NCI-H2107 (cell line): Measurements from ENCODE around the gene ADARB2.

Experiments
- DNase-seq: peaks from one replicate; lab custom pipeline; 2025; lab: John Stamatoyannopoulos, UW

ADARB2 gene

GRCh38 chr10:1569208-1569607 is 168.1 kb downstream of the ADARB2 start:
- DNase-seq: no peak

- no peak for DNase-seq
Measured at GRCh38 chr10:1567742-1568495, 169.4 kb downstream of the ADARB2 start.

- no peak for DNase-seq
Measured at GRCh38 chr10:1567152-1567551, 170.2 kb downstream of the ADARB2 start.

GRCh38 chr10:1564791-1565190 is 172.5 kb downstream of the ADARB2 start:
- DNase-seq: no peak

DNA sequence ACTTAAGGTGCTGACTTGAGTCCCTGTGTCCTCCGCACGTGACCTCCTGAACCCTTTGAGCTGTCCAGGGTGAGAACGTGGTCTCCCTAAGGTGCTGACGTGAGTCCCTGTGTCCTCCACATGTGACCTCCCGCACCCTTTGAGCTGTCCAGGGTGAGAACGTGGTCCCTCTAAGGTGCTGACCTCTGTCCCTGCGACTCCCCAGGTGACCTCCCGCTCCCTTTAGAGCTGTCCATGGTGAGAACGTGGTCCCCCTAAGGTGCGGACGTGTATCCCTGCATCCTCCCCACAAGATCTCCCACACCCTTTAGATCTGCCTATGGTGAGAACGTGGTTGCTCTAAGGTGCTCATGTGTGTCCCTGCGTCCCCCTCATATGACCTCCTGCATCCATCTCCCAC is 174.3 kb downstream of the ADARB2 start:
- DNase-seq: no peak

- DNase-seq: no peak
Measured at GRCh38 chr10:1561731-1562337, 175.5 kb downstream of the ADARB2 start.

DNA sequence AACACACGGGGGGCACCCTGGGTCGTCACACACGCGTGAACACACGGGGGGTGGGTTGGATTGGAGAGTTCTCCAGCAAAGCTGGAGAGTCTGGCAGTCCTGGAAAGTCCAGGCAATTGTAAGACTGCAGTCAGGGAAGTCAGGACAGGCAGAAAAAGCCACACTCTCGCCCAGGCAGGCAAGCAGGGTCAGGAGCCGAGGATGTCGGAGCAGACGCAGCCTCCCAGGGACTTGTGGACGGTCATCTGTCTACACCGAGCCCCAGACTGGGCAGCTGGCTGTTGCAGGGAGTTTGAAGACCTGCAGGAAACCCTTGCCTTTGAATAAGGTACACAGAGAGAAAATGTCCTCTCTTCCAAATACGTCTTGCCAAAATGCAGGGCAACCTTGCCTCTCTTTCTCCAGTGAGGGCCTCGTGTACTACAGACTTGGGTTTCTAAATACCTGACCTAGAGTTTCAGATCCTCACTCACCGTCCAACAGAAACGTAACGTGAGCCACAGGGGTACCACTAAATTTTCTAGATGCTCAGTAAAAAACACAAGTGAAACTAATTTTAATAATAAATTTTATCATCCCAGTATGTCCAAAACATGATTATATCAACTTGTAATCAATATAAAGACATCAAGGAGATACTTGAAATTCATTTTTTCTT is 176.7 kb downstream of the ADARB2 start:
- no peak for DNase-seq

GRCh38 chr10:1559761-1560160 is 177.6 kb downstream of the ADARB2 start:
- no peak for DNase-seq

GRCh38 chr10:1559311-1559710 is 178.0 kb downstream of the ADARB2 start:
- no peak for DNase-seq

DNA sequence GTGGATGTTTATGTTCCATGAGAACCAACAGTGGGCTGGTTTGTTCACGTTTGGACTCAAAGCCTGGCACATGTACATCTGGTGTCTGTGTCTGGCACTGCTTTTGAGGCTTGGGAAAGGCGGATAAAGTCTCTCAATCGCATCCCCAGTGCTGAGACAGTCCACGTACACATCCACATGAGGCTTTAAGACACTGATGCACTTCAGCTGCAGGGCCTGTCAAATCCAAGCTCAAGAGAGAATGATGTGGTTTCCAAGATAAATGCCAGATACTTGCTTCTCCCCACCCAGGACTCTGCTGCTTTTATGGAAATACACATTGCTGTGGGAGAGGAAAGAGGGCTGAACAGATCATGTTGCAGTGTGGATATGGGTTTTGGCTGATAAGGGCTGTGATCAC is 178.4 kb downstream of the ADARB2 start:
- no peak for DNase-seq

DNA sequence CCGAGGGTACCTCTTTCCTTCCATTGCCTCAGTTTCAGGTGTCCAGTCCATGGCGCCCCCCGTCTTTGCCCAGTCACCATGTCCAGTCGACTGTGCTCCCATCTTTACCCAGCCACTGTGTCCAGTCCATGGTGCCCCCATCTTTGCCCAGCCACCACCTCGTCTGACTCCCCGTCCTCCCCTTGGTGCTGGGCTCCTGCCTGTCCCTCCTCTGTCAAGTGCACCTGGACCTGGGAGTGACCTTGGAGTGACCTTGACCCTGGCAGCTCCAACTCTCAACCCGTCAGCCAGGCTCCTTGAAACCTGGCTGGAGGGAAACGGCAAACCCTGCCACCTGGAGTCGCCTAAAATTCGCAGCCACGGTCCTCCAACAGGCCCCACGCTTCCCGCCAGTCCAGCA is 180.2 kb downstream of the ADARB2 start:
- no peak for DNase-seq

GRCh38 chr10:1556496-1556895 is 180.8 kb downstream of the ADARB2 start:
- no peak for DNase-seq

DNA sequence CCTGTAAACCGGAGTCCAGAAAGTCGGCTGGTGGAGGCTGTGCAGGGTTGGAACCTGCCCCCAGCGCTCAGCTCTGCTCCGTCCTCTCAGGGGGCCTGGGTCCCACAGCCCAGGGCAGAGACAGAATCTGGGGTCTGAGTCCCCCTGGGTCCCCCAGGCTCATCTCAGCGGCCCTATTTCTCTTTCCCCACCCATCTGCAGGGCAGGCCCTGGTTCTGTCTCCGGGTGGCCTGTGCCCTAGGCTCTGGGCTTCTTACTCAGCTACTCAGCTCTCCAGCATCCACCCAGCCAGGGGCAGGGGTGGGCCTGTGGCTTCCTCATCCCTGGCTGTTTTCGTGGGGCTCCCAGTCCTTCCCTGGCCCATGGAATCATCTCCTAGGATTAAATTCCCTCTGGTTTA is 183.4 kb downstream of the ADARB2 start:
- DNase-seq: no peak

DNA sequence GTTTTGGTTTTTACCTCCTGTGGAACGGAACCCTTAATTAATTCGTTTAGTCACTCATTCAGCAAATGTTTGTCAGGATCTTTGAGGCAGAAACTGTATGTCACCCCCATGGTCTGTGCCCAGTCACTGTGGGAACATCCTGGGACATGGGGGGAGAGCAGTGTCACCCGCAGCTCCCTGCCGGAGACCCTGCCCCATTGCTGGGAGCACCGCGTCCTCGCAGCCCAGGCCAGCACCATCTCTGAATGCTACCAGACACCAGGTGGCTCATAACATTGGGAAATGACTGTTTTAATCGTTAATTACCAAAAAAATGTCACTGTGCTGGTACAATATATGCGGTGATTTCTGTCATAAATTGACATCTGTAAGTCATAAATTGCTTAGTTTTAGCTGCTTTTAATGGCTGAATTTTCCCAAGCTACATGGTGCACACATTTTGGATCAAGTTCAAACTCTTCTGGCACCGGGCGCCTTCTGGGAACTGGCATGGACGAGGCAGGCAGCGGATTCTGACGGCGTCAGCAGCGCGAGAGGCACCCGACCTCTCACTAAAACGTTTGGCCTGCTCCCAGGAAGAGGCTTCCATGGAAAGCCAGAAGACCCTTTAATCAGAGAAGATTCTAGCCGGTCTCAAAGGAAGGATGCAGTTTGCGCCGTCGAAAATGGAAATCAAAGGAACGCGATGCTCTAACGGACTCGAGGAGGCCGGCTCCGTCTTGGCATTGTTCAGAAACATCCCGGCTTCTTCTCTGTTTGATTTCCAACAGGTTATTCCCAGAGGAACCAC is 184.2 kb downstream of the ADARB2 start:
- DNase-seq: no peak

GRCh38 chr10:1552406-1552805 is 184.9 kb downstream of the ADARB2 start:
- DNase-seq: no peak

- DNase-seq: no peak
Measured at GRCh38 chr10:1551636-1552338, 185.5 kb downstream of the ADARB2 start.

GRCh38 chr10:1550616-1551015 is 186.7 kb downstream of the ADARB2 start:
- no peak for DNase-seq

GRCh38 chr10:1550291-1550595 is 187.1 kb downstream of the ADARB2 start:
- DNase-seq: no peak

DNA sequence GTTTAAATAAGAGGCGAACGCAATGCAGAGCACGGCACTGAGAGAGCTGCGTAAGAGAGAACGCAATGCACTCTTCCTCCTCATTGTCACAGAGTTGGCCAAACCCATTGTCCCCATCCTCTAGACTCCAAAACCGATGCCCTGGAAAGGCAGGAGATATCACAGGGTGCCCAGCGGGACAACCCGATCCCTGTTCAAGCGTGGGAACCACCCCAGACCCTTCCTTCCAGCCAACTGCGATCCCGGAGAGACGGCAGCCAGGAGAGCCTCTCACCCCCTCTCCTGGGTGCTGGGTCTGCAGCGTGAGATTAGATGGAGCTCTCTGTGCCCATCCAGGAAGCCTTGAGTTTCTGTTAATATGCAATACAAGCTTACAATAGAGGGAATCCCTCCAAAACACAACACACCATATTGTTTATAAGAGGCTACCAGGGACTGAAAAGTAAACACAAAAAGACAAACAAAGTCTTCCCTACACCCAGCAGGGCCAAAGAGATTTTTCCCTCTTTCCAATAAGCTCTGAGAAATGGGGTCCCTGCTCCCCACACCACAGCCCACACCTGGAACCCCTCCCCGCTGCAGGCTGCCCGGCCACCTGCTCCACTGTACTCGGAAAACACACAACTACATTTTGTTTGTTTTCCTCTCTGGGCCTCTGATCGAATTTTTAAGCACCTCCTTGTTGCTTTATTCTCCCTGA is 187.6 kb downstream of the ADARB2 start:
- DNase-seq: no peak

- no peak for DNase-seq
Measured at GRCh38 chr10:1548596-1548995, 188.7 kb downstream of the ADARB2 start.

- DNase-seq: no peak
Measured at GRCh38 chr10:1548146-1548545, 189.2 kb downstream of the ADARB2 start.
